Activated effector memory CD4-positive, alpha-beta T cell treated with anti-CD3 and anti-CD28 coated beads, Interleukin-2, amount 50 U/mL, for 16 hours (primary cell): ENCODE data around the gene SLC16A11.

ENCODE experiments used
- DNase-seq: peaks from one replicate; pipeline ENCODE4 v3.0.0-alpha.2; 2020

SLC16A11 gene

DNA sequence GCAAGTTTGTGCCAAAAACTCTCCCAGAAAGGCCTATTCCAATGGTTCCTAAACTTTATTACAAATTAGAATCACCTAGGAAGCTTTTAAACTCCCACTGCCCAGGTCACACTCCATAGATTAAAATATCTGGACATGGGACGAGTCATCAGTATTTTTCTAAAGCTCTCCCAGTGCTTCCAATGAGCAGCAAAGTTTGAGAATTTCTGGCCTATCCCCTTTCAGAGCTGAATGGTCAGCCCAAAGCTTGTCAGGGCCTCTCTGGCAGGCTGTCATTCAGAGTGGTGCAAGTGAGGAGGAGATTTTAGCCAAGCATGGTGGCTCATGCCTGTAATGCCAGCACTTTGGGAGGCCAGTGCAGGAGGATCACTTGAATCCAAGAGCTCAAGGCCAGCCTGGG is 18.6 kb downstream of the SLC16A11 start:
- no peak for DNase-seq

DNA sequence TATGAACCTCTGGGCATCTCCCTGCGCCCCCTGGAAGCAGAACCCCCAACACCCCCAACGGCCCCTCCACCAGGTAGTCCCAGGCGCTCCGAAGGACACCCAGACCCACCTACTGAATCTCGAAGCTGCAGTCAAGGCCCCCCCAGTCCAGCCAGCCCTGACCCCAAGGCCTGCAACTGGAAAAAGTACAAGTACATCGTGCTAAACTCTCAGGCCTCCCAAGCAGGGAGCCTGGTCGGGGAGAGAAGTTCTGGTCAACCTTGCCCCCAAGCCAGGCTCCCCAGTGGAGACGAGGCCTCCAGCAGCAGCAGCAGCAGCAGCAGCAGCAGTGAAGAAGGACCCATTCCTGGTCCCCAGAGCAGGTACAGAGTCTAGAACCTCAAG is 19.5 kb downstream of the SLC16A11 start:
- DNase-seq: no peak

DNA sequence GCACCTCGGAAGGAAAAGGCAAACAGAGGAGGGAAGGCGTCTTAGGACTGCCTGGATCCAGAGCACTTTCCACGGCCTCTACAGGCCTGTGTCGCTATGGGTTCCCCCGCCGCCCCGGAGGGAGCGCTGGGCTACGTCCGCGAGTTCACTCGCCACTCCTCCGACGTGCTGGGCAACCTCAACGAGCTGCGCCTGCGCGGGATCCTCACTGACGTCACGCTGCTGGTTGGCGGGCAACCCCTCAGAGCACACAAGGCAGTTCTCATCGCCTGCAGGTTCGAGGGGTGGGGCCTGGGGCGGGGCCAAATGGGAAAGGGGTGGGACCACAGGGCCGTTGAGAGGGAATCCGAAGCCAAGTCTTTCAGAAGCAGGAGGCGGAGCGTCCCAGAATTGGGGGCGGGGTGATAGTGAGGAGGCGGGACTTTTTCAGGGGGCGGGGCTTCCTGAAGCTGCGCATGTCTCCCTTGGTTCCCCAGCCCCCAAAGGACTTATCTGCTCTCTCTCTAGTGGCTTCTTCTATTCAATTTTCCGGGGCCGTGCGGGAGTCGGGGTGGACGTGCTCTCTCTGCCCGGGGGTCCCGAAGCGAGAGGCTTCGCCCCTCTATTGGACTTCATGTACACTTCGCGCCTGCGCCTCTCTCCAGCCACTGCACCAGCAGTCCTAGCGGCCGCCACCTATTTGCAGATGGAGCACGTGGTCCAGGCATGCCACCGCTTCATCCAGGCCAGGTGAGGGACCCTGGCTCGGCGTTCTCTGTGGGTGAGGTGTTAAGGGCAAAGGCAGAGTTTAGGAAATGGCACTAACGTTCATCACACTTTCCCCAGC is 20.1 kb downstream of the SLC16A11 start:
- peak; percentile 98 for DNase-seq

DNA sequence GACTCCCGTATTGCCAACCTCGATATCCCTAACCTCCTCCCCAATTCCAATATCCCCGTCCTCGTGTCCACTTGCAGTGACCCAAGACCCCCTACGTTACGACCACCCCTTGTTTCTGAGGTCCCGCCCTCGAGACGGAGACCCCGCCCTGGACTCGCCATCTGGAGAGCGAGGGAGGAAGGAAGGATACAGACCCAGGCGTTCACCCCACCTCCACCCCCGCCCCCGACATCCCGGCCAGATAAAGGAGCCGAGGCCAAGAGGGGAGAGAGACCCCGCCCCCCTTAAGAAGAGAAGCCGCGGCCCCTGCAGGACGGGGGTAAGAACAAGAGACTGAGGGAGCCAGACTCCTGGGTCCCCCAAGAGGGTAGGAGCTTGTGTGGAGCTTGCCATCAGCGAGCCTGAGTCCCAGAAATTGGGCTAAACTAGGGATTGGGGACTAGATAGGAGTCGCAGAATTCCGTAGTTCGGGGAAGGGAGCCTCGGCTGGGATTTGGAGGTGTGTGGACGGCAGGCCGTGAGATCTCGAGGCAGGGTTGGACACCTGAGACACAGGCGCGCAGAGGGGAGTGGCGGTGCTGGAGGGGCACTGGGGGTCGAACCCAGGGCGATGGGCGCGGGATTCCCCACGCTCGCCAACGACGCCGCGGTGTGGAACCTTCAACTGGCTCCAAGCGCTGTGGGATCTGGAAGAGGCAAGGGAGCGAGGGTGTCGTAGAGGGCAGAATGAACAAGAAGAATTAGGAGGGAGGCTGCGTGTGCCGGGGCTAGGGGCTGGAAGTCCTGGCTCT is 20.9 kb downstream of the SLC16A11 start, which contains the start of gene BCL6B:
Gene BCL6B, plus strand, starts transcription at position 270 of the 791 bp plus-strand sequence. CDS start 622 bp downstream, outside the sequence.
- no peak for DNase-seq

DNA sequence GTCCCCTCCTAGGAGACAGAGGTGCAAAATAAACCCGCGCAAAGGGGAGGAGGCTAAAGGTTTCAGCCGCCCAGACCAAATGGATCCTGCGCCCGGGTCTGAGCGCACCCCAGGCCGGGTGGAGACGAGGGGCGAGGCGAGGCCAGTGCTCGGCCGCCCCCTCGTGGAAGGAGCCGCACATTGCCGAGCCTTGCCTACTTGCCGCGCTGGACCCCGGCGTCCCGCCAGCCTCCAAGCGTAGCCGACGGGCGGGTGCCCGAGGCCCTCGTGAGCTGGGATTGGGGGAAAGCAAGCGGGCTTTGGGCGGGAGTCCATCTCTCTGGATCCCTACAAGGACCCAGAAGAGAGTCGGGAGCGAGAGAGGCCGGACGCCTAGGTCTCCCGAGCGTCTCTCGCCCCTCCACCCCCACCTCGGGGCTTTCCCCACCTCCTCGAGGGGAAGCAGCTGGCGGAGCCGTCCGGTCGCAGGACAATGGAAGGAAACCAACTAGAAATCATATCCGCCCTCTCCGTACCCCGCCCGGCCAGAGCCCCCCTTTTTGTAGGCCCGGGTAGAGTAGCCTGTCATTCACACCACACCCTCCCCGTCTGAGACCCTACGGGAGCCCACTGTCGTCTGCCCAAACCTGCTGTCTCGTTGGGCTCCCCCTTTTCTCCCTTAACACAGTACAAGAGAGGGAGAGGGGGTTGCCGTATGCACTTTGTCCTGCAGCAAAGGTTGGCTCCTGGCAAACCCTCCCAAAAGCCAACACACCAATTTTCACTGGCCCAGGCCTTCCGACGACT is 21.7 kb downstream of the SLC16A11 start:
- DNase-seq: peak; percentile 92

DNA sequence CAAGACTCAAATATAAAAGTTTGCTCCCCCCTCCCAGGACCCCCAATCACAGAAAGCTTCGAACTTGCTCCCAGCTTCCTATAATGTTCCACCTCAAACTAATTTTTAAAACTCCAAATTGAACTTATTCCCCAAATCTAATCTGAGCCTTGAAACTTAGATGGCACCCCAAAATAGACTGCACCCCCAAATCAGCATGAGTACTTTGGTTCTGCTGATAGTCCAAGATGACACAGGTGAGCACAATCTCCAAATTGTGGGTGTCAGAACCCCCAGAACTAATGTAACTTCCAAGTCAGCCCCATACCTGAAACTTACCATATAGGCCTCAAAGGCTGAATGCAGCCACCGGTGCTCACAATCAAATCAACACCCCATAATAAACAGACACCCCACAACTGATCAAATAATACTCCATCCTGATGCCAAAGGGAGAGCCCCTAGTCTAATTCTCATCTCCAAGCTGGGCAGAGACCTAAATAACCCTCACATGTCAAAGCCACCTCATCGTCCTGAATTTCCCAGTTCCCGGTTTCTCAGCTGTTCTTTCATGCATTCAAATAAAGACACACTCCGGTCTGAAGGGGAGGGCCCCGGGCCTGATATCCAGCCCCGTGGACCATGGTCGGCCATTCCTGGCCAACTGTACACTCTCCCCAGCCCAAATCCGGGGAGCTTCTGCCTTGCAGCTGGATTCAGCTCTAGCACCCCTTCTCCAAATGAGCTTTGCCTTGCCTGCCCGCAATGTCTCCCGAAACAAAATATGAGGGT is 22.8 kb downstream of the SLC16A11 start:
- no peak for DNase-seq

DNA sequence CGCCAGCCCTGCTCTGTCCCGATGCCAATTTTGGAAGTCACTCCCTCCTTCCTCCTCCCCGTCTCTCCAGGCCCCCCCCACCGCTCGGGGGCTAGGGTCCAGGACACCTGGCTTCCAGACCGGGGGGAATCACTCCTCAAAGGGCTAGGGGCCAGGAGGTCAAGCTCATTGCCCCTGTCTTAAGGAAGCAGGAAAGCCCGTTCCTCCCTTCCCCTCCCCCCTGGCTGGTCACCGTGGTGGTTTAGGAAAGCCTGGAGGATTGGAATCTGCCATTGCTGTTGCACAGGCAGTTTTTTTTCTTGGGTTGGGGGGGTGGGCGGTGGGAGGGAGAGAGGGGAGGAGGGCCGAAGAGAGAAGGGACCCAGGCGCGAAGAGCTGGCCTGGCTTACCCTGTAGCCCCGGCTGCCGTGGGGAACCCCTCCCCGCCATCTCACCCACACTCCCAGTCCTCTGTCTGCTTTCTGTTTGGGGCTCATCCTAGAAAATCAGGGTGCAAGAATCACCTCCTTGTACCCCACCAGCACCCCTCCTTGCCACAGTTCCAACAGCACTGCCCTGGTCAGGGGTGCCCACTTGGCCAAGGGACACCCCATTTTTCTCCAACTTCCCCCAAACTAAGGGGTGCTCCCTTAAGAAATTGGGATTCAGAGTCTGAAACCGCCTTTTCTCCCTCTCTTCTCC is 23.9 kb downstream of the SLC16A11 start:
- no peak for DNase-seq

DNA sequence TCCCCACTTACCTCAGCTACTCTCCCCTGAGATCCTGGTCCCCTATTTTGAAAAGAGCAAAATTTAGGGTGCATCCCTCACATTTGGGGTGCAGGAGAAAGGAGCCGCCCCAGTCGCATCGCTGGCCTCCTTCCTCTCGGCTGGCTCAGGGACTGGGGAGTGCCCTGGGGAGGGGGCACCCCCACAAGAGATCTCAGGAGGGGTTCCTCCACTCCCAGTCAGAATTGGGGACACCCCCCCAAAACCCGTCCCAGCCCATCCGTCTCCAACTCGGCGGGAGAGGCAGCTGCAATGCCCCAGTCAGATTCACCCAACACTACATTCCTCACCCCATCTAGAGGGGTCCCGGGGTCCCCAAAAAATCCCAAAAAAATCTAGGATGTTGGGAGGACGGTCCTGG is 24.5 kb downstream of the SLC16A11 start:
- no peak for DNase-seq

DNA sequence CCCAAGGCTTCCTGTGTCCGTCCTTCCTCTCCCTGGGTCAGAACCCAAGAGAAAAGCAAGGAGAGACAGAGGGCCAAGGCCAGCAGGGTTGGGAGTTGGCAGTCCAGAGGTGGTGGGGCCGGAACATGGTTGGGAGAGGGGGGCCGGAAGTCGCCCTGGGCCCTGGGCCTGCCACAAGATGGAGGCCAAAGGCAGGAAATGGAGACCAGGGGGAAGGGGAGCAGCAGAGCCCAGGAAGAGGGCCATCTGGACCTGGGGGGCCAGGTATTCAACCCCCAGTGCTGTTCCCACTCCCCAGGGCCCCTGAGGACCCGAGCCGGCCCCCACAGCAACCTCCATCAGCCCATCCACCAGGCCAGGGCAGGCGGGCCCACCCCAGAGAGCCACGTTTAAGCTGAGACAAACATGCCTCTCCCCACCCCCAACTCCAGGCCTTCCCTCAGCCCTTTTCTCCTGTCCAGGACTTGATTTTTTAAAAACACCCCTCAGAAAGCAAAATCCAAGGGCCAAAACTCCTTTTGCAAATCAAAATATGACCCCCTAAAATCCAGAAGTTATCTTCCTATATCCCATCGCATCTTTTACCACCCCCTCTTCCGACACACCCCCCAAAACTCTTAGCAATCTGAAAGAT is 25.4 kb downstream of the SLC16A11 start:
- DNase-seq: no peak

DNA sequence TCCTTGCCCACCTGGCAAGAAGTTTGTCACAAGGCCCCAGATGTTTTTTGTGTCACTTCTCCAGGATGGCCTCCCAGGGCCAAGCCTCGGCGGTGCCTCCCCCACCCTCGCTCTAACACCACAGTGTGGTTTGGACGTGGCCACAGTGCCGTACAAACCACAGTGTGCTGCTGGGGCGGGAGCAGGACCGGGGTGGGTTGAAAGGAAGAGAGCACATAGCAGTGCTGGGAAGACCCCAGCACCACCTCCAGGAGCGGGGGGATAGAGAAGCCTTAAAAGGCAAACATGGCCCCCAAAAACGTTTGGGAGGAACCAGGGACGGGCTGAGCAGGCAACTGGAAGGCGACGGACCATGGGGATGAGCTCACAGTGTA is 26.1 kb downstream of the SLC16A11 start:
- no peak for DNase-seq

DNA sequence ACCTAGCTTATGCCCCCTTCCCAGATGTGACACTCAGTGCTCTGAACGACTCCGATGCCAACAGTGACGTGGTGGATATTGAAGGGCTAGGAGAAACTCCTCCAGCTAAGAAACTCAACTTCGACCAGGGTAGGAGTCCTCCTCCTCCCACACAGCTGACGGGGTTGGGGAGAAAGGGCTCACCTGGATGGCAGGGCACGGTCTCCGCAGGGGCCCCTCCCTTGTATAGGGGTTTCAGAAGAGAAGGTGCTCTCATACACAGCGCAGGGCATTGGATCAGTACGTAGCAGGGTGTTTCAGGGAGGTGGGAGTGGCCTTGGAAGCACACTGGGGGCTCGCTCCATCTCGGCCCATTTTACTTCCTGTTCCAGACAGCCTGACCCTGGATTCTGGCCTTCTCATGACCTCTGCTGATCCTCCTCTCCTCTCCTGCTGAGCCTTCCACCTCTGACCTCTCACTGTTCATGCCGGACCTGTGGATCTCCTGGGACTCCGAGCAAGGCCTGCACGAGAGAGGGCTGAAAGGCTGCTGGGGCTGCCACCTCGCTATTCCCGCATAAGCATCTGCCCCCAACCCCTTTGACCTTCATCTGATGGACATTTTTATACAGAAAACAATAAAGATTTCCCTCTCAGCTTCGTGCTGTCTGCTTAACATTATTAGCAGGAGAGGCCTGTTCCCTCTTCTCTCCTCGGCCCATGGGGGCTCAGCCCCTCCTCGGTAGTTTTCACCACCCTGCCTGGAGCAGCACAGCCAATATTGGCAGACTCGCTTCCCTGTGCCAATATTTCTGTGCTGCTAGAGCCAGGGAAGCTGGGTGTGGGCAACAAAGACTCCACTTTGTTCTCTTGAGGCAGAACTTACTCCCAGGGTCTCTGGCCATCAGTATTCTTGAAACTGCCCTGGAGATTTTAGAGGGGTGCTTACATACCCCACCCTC is 26.7 kb downstream of the SLC16A11 start:
- DNase-seq: no peak

DNA sequence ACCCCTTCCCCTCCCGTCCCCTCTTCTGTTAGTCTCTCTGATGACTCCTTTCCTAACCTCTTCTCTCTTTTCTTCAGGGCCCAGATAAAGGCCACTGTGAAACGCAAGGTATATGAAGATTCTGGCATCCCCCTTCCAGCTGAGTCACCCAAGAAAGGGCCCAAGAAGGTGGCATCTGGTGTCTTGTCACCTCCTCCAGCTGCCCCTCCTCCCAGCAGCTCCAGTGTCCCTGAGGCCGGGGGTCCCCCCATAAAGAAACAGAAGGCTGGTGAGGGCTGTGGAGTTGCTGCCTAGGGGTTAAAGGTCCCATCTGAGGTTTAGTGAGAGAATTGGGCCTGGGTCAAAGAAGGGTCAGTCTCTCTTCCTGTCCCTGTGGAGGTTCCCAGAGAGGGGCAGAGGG is 27.5 kb downstream of the SLC16A11 start:
- DNase-seq: no peak

DNA sequence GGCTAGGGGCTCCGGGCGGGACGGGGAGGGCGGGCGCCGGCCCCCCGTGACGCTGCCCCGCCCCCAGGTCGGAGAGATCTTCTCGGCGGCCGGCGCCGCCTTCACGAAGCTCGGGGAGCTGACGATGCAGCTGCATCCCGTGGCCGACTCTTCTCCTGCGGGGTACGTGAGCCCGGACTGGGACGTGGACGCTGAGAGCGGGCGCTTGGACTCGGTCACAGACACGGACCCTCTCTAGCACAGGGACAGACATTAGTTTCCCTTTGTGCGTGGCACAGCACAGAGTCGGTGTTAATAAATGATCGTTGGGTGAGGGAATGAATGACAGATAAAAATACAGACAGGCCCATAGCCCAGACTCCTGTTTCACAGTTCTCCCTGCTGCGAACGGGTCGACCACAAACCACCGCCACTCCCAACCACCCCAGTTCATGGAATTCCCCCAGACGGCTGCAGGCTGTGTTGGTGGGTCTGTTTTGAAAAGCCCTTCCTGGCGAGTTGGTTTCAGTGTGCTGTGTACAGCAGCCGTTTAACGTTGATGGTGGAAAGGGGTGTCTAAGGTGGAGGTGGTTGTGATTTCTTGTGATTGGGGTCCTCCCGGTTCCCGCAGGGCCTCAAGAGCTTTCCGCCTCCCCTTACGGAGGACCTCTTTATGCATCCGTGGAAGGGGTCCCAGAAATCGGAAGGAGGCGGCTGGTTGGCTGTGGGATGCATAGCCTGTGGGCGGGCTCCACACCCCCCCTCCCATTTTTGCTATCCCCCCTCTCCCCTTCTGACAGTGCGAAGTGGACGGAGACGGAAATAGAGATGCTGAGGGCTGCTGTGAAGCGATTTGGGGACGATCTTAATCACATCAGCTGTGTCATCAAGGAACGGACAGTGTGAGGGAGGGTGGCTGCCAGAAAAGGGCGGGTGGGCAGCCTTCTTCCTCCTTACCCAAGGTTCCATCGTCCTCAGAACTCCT is 28.6 kb downstream of the SLC16A11 start:
- DNase-seq: peak; percentile 93

DNA sequence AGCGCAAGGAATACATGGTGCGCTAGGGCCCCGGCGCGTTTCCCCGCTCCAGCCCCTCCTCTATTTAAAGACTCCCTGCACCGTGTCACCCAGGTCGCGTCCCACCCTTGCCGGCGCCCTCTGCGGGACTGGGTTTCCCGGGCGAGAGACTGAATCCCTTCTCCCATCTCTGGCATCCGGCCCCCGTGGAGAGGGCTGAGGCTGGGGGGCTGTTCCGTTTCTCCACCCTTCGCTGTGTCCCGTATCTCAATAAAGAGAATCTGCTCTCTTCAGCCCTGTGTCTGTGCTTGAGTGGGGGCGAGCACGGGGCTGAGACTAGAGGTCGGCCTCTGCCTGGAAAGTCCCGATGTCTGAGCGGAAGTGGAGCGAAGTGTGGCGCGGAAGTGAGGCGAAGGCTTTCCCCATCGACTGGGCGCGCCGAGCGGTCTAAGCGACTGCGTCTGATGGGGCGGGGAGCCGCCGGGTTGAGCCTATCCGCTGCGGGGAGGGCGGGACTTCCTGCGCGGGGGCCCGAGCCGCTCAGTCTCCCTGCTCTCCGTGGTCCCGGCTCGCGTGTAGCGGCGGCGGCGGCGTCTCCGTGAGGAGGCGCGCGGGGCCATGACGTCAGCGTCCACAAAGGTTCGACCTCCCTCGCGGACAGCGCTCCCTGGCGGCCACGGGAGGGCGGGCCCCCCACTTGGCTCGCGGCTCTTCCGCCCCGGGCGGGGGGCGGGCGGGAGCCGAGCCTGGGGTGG is 29.5 kb downstream of the SLC16A11 start:
- DNase-seq: peak; percentile 99

DNA sequence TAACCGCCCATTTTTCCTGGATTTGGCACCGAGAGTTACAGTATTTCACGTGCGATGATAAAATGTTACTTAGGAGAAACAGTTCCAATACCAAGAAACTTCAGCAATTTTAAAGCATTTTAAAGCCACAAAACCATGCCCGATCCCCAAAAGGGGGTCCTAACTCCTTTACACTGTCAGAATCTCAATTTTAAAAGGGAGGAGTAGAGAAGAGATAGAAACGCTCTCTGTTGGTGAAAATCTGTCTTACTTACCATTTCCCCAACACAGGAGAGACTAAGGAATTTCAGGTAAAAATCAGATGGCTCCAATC is 32.0 kb downstream of the SLC16A11 start:
- DNase-seq: no peak

DNA sequence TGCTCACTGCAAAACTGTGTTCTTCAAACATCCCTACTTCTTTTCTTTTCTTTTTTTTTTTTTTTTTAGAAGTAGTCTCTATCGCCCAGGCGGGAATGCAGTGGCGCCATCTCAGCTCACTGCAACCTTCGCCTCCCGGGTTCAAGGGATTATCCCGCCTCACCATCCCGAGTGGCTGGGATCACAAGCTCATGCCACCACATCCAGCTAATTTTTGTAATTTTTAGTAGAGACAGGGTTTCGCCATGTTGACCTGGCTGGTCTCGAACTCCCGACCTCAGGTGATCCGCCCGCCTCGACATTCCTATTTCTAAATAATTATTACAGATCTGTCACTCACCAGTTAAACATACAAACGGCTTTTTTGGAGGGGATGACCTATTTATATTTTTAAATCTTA is 32.5 kb downstream of the SLC16A11 start:
- no peak for DNase-seq

DNA sequence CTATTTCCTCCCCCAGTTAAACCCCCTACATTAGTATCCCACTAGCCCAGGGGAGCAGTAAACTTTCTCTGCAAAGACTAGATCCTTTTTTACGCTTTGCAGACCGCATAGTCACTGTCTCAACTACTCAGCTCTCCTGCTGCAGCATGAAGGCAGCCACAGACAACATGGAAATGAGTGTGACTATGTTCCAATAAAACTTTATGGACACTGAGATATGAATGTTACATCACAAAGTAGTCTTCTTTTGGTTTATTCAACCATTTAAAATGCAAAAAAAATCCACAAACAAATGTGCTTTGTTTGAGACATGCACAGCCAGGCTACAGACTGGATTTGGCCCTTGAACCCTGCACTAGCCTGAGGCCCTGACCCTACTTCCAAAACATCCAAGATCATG is 33.4 kb downstream of the SLC16A11 start:
- no peak for DNase-seq

DNA sequence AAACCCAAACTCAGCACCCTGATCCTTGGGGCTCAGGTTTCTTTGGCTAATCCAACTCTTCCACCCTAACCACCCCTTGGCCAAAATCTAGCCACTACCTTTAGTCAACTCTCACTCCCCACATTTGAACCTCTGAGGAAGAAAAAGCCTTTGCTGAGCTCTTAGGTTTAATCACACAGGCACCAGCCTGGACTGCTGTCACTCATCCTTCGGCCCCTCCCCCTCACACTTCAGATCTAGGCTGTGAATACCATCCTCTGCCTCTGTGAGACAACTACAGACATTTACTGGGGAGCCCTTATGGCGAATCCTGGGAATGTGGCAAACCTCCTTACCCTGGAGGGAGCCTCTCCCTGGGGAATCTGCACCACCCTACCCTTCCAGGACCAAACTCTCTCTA is 36.7 kb downstream of the SLC16A11 start:
- DNase-seq: no peak

DNA sequence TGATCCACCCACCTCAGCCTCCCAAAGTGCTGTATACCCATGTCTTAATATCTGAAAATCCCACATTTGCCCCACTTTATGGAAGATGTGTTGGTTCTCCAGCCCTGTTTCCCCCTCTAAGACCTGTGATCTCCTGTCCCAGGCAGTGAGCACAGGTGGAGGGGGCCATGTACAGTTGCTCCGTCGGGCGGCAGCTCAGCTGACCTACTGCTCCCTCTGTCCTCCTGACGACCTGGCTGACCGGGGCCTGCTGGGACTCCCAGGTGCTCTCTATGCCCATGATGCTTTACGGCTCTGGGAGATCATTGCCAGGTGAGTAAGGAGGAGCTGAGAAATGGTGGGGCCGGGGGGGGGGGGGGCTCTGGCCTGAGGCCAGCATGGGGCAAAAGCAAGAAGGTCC is 38.2 kb downstream of the SLC16A11 start:
- no peak for DNase-seq
